Measurements from ENCODE around the gene TMEM14A. TPM values are rescaled to one million over a fixed set of nuclear protein-coding genes. Genes with fewer than 3 reads are reported as not detected.

The TMEM14A gene
- total RNA-seq, 2 experiments from 2014 or later, result 3.4 TPM

GRCh38 chr6:52691718-52692117 is 20.8 kb downstream of the TMEM14A start:
- intact Hi-C loops (cut with DNase I, micrococcal nuclease), result no loop called here
- DNase-seq (no peak), ATAC-seq (ENCODE audit: poor library complexity) (no peak)
- no peaks in the 10 kb centered on the region for H3K36me3 Mint-ChIP-seq (ENCODE audit: low read depth)
- no peak overlapping the region for H3K27ac Mint-ChIP-seq
- CTCF ChIA-PET, result no interaction called here
- POLR2A ChIA-PET, result no interaction called here
- H3K9me3 Mint-ChIP-seq, result no peaks in the 10 kb centered on the region
- H3K27me3 ChIP-seq (ENCODE audit: control insufficient read depth in 1 of 2, insufficient read depth in 2 of 2, low read length in 2 of 2), result no peaks in the 10 kb centered on the region
- no peaks in the 10 kb centered on the region for H3K9me3 ChIP-seq (ENCODE audit: control insufficient read depth in 1 of 2, insufficient read depth in 1 of 2, low read length in 2 of 2)
- TF ChIP-seq CTCF (IDR thresholded peaks at IDR 0.05), result no peak
- no peak overlapping the region for H3K4me3 ChIP-seq (ENCODE audit: low read length)
- no peaks in the 10 kb centered on the region for H3K27me3 Mint-ChIP-seq
- no peak overlapping the region for H3K4me3 Mint-ChIP-seq
- no peaks in the 10 kb centered on the region for H3K36me3 ChIP-seq (ENCODE audit: insufficient read depth, low read length)
- no peaks in the 10 kb centered on the region for H3K4me1 ChIP-seq (ENCODE audit: insufficient read depth, low read length)
- no peak overlapping the region for H3K27ac ChIP-seq (ENCODE audit: low read depth in 1 of 2, low read length in 2 of 2)
- no peaks in the 10 kb centered on the region for H3K4me1 Mint-ChIP-seq (ENCODE audit: low read depth)

DNA sequence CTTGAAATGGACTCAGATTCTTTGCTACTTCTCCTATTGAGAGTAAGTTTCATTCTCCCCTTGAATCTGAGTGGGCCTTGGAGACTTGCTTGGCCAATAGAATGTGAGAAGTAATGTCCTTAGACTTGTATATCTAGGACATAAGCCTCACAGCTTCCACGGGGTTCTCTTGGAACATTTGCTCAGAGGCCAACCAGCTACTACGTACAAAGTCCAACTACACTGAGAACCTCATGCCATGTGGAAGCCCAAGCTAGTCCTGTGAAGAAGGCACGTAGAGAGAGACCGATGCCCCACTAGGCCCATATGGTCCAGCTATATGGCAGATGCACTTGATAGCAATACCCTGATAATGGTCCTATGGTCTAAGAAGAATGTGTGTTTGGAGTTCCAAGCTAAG is 22.9 kb downstream of the TMEM14A start:
- Mint-ChIP-seq H3K36me3 (ENCODE audit: low read depth) (no peaks in the 10 kb centered on the region), H3K27me3 (peaks cover 12% of the 10 kb centered on the region), H3K4me1 (ENCODE audit: low read depth) (no peaks in the 10 kb centered on the region), H3K27ac (no peak overlapping the region), H3K4me3 (no peak overlapping the region), H3K9me3 (no peaks in the 10 kb centered on the region)
- Histone ChIP-seq H3K27ac (ENCODE audit: low read depth in 1 of 2, low read length in 2 of 2) (no peak overlapping the region), H3K4me1 (ENCODE audit: insufficient read depth, low read length) (no peaks in the 10 kb centered on the region), H3K27me3 (ENCODE audit: control insufficient read depth in 1 of 2, insufficient read depth in 2 of 2, low read length in 2 of 2) (peaks cover 0 to 5% of the 10 kb centered on the region in 2 experiments), H3K36me3 (ENCODE audit: insufficient read depth, low read length) (no peaks in the 10 kb centered on the region), H3K9me3 (ENCODE audit: control insufficient read depth in 1 of 2, insufficient read depth in 1 of 2, low read length in 2 of 2) (no peaks in the 10 kb centered on the region), H3K4me3 (ENCODE audit: low read length) (no peak overlapping the region)
- POLR2A ChIA-PET, result no interaction called here
- ATAC-seq (ENCODE audit: poor library complexity) (no peak), DNase-seq (no peak)
- intact Hi-C loops (cut with DNase I, micrococcal nuclease), result no loop called here
- CTCF ChIA-PET, result interaction anchor here (0.6 kb wide), 1 partner anchor 38 kb away, joined by 4 read pairs; no protein-coding TSS in a partner anchor
- TF ChIP-seq CTCF (IDR thresholded peaks at IDR 0.05), result no peak

DNA sequence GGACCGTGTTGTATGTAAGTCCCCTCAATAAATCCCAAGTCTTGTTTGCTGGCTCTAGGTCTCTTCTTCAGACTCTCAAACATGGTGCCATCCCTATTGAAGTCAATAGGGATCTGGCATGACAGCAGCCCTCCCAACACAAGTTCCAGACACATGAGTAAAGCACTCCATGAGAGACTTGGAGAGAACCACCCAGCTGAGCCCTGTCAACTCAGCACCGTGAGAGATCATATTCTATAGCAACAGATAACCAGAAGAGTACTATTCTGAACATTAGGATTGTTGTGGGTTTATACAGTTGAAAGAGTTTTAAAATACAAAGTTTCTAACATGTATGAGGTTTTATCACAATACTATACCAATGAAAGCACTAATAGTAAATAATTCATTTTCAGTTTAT is 23.5 kb downstream of the TMEM14A start:
- intact Hi-C loops (cut with DNase I, micrococcal nuclease), result no loop called here
- POLR2A ChIA-PET, result no interaction called here
- Histone ChIP-seq H3K4me1 (ENCODE audit: insufficient read depth, low read length) (no peaks in the 10 kb centered on the region), H3K4me3 (ENCODE audit: low read length) (no peak overlapping the region), H3K27me3 (ENCODE audit: control insufficient read depth in 1 of 2, insufficient read depth in 2 of 2, low read length in 2 of 2) (peaks cover 0 to 5% of the 10 kb centered on the region in 2 experiments), H3K9me3 (ENCODE audit: control insufficient read depth in 1 of 2, insufficient read depth in 1 of 2, low read length in 2 of 2) (no peaks in the 10 kb centered on the region), H3K36me3 (ENCODE audit: insufficient read depth, low read length) (no peaks in the 10 kb centered on the region), H3K27ac (ENCODE audit: low read depth in 1 of 2, low read length in 2 of 2) (no peak overlapping the region)
- Mint-ChIP-seq H3K9me3 (no peaks in the 10 kb centered on the region), H3K27ac (no peak overlapping the region), H3K4me3 (no peak overlapping the region), H3K36me3 (ENCODE audit: low read depth) (no peaks in the 10 kb centered on the region), H3K4me1 (ENCODE audit: low read depth) (no peaks in the 10 kb centered on the region), H3K27me3 (peaks cover 13% of the 10 kb centered on the region)
- CTCF ChIA-PET, result no interaction called here
- DNase-seq (no peak), ATAC-seq (ENCODE audit: poor library complexity) (no peak)
- TF ChIP-seq CTCF (IDR thresholded peaks at IDR 0.05), result no peak
